Kidney epithelial cell (primary cell): ENCODE data around the gene CTU1. TPM values are rescaled to one million over a fixed set of nuclear protein-coding genes. Genes with fewer than 3 reads are reported as not detected.

Experiments
- DNase-seq: peaks from one replicate; pipeline ENCODE4 v3.0.0-alpha.2; 2010; ENCODE audit warnings: low read depth
- H3K27me3 ChIP-seq: 2 replicates; pipeline ENCODE4 v1.6.0; 2011; ENCODE audit warnings: low read length; ENCODE audit not compliant: control insufficient read depth, insufficient read depth
- H3K36me3 ChIP-seq: 2 replicates; pipeline ENCODE4 v1.5.1; 2011; ENCODE audit warnings: low read length; ENCODE audit not compliant: control insufficient read depth, insufficient read depth
- H3K4me3 ChIP-seq: 2 replicates; pipeline ENCODE4 v1.5.1; 2011; ENCODE audit warnings: low read depth, mild to moderate bottlenecking, control low read depth, low read length
- CTCF ChIP-seq: IDR thresholded peaks from 2 replicates; pipeline ENCODE4 v1.5.1; 2011; ENCODE audit warnings: mild to moderate bottlenecking, moderate library complexity, low read length, control low read depth, inconsistent platforms; ENCODE audit not compliant: insufficient read depth, poor library complexity, severe bottlenecking
- total RNA-seq: library from RNA; depleted of rRNA; stranded (reverse); fragments of >200 nt; gene quantifications from 2 replicates; pipeline ENCODE4 v1.2.3, GENCODE V29; 2015

CTU1 gene
- total RNA-seq, 1 donor from 2014 or later = 23.6 TPM

- no peak for TF ChIP-seq CTCF
- DNase-seq = no peak
Observed at GRCh38 chr19:51136851-51137551, 28.8 kb upstream of the CTU1 start.

GRCh38 chr19:51135986-51136762 lies 28.0 kb upstream of the CTU1 start:
- Histone ChIP-seq H3K27me3 (no peaks in the 10 kb centered on the region), H3K4me3 (no peak overlapping the region), H3K36me3 (no peaks in the 10 kb centered on the region)
- DNase-seq = no peak
- TF ChIP-seq CTCF = no peak

More at GRCh38 chr19:51136851-51137551, 28.8 kb upstream of the CTU1 start:
- no peaks in the 10 kb centered on the region for H3K36me3 ChIP-seq
- no peak overlapping the region for H3K4me3 ChIP-seq
- no peaks in the 10 kb centered on the region for H3K27me3 ChIP-seq

GRCh38 chr19:51135004-51135403 lies 26.8 kb upstream of the CTU1 start:
- DNase-seq = no peak
- H3K27me3 ChIP-seq = no peaks in the 10 kb centered on the region

GRCh38 chr19:51131780-51132680 lies 23.8 kb upstream of the CTU1 start:
- no peaks in the 10 kb centered on the region for H3K27me3 ChIP-seq
- no peak for TF ChIP-seq CTCF
- H3K4me3 ChIP-seq = no peak overlapping the region
- no peaks in the 10 kb centered on the region for H3K36me3 ChIP-seq
- DNase-seq = no peak

More at GRCh38 chr19:51135004-51135403, 26.8 kb upstream of the CTU1 start:
- Histone ChIP-seq H3K4me3 (no peak overlapping the region), H3K36me3 (no peaks in the 10 kb centered on the region)
- no peak for TF ChIP-seq CTCF

GRCh38 chr19:51129716-51130115 lies 21.5 kb upstream of the CTU1 start:
- H3K36me3 ChIP-seq = no peaks in the 10 kb centered on the region
- no peak for DNase-seq
- no peak for TF ChIP-seq CTCF
- H3K4me3 ChIP-seq = no peak overlapping the region
- H3K27me3 ChIP-seq = no peaks in the 10 kb centered on the region
